HepG2 (cell line): Measurements from ENCODE around the gene CYSRT1.

ENCODE experiments used
- GABPA ChIP-seq, 2 experiments: IDR thresholded peaks; 2 replicates each; pipeline ENCODE4 v1.6.1; 2011 to 2016; ENCODE audit warnings: low read depth in 2 of 2, low read length in 1 of 2, missing biosample characterization in 1 of 2, missing genetic modification characterization in 1 of 2
- HDAC6 ChIP-seq: fragments of 200-600 bp; sonication (generic); IDR thresholded peaks from 2 replicates; pipeline ENCODE4 v1.7.0; 2017; ENCODE audit warnings: mild to moderate bottlenecking, antibody characterized with exemption, low read length, low read depth
- IRF2 ChIP-seq: IDR thresholded peaks from 2 replicates; pipeline ENCODE4 v1.6.1; 2018; ENCODE audit warnings: missing genetic modification reagents, missing compliant biosample characterization
- IRX3 ChIP-seq: sonication (generic); formaldehyde crosslinking; IDR thresholded peaks from 2 replicates; pipeline ENCODE4 v1.8.1; 2023; ENCODE audit warnings: mild to moderate bottlenecking, low read depth, missing genetic modification reagents, borderline replicate concordance
- NR1H2 ChIP-seq: sonication (generic); formaldehyde crosslinking; IDR thresholded peaks from 2 replicates; pipeline ENCODE4 v1.8.1; 2022; ENCODE audit warnings: low read depth, missing genetic modification reagents, borderline replicate concordance
- PHF21A ChIP-seq: sonication (generic); formaldehyde crosslinking; IDR thresholded peaks from 2 replicates; pipeline ENCODE4 v1.5.0; 2020; ENCODE audit warnings: mild to moderate bottlenecking, missing genetic modification reagents
- REST ChIP-seq, 2 experiments: IDR thresholded peaks; 2 replicates each; pipeline ENCODE4 v1.6.1; 2011 to 2012; ENCODE audit warnings: low read length in 2 of 2, borderline replicate concordance in 1 of 2, low read depth in 1 of 2, mild to moderate bottlenecking in 1 of 2, moderate library complexity in 1 of 2
- TAF1 ChIP-seq: sonication (generic); formaldehyde crosslinking; IDR thresholded peaks from 2 replicates; pipeline ENCODE4 v1.4.0; 2020; ENCODE audit warnings: missing genetic modification reagents
- ZKSCAN1 ChIP-seq: fragments of 150-350 bp; IDR thresholded peaks from 2 replicates; pipeline ENCODE4 v1.6.1; 2014; ENCODE audit warnings: low read length
- ZNF850 ChIP-seq: sonication (generic); formaldehyde crosslinking; conservative IDR thresholded peaks from 2 replicates; pipeline ENCODE4 v1.9.0; 2021; ENCODE audit warnings: mild to moderate bottlenecking, missing genetic modification reagents
- TF ChIP-seq, protein P1 (sequence below): sonication (generic); formaldehyde crosslinking; IDR thresholded peaks from 2 replicates; pipeline ENCODE4 v1.5.0; 2020; ENCODE audit warnings: mild to moderate bottlenecking, missing genetic modification reagents, moderate library complexity

DNA sequence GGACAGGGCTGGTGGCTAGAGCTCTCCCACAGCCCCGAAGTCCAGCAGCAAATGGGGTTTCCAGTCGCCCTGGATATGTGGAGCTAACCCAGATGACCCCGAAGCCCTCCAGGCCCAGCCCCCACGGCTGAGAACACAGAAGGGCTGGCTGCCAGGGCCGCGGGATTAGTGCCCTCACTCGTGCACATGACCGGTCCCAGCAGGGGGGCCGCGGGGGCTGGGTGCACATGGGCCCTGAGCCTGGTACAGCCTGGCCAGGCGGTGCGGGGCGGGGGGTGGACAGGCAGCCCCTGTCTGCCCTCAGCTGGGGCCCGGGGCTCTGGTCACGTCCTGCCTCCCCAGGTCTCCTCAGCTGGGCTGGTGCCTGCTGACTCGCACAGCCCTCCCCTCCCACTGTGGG, 30.6 kb upstream of the CYSRT1 start:
- TF ChIP-seq, protein P1, sequence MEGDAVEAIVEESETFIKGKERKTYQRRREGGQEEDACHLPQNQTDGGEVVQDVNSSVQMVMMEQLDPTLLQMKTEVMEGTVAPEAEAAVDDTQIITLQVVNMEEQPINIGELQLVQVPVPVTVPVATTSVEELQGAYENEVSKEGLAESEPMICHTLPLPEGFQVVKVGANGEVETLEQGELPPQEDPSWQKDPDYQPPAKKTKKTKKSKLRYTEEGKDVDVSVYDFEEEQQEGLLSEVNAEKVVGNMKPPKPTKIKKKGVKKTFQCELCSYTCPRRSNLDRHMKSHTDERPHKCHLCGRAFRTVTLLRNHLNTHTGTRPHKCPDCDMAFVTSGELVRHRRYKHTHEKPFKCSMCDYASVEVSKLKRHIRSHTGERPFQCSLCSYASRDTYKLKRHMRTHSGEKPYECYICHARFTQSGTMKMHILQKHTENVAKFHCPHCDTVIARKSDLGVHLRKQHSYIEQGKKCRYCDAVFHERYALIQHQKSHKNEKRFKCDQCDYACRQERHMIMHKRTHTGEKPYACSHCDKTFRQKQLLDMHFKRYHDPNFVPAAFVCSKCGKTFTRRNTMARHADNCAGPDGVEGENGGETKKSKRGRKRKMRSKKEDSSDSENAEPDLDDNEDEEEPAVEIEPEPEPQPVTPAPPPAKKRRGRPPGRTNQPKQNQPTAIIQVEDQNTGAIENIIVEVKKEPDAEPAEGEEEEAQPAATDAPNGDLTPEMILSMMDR: no peak
- TF ChIP-seq IRX3 (CRISPR knock-in tag) (no peak), NR1H2 (no peak), ZNF850 (CRISPR knock-in tag) (no peak), IRF2 (CRISPR knock-in tag) (no peak), HDAC6 (no peak), PHF21A (no peak), ZKSCAN1 (no peak), REST (IDR thresholded peaks at IDR 0.05; ENCODE audit: borderline replicate concordance in 1 of 2, low read depth in 1 of 2, low read length in 2 of 2) (no peak), GABPA (IDR thresholded peaks at IDR 0.05; ENCODE audit: low read depth, low read length) (no peak), GABPA (CRISPR knock-in tag; IDR thresholded peaks at IDR 0.05; ENCODE audit: low read depth) (no peak), TAF1 (CRISPR knock-in tag) (no peak)
